ENCODE data around the gene NTHL1. TPM values are rescaled to one million over a fixed set of nuclear protein-coding genes. Genes with fewer than 3 reads are reported as not detected.
A peak's percentile ranks its signal among the peaks of the same experiment; 100 is the strongest.

The NTHL1 gene
- total RNA-seq, 4 donors from 2014 or later: 7.1 to 18.1 (median 10.9) TPM

DNA sequence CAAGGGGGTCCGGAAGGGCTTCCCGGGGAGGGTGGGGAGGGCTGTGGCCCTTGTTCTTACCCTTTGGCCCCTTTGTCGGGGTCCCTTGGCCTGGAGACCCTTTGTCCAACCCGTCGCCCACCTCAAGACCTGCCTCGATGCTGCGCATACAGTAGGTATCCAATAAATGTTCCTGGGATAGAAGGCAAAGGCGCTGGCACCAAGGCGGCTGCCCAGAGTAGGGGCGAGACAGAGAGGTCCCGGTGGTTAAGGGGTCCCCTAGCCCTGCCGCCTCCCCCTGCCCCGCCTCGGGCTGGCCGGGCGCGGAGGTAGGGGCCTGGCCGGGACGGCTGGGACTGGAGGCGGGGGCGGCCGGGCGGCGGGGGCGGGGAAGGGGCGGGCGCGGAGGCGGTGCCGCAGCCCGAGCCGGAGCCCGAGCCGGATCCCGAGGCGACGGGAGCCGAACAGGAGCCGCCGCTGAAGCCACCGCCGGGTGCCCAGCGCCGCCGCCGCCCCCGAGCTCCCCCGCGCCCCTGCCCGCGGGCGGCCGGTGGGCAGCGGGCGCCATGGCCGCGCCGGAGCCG lies 21.1 kb downstream of the NTHL1 start, which contains the start of gene NHERF2:
Gene NHERF2, plus strand, starts transcription at position 442 of the 563 bp plus-strand sequence. Its CDS starts 104 bp downstream, at position 546.
- TF ChIP-seq, protein P1, sequence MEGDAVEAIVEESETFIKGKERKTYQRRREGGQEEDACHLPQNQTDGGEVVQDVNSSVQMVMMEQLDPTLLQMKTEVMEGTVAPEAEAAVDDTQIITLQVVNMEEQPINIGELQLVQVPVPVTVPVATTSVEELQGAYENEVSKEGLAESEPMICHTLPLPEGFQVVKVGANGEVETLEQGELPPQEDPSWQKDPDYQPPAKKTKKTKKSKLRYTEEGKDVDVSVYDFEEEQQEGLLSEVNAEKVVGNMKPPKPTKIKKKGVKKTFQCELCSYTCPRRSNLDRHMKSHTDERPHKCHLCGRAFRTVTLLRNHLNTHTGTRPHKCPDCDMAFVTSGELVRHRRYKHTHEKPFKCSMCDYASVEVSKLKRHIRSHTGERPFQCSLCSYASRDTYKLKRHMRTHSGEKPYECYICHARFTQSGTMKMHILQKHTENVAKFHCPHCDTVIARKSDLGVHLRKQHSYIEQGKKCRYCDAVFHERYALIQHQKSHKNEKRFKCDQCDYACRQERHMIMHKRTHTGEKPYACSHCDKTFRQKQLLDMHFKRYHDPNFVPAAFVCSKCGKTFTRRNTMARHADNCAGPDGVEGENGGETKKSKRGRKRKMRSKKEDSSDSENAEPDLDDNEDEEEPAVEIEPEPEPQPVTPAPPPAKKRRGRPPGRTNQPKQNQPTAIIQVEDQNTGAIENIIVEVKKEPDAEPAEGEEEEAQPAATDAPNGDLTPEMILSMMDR (IDR thresholded peaks at IDR 0.05): no peak
- no peak for ATAC-seq (ENCODE audit: low FRiP score)
- no peak for DNase-seq (ENCODE audit: low spot score)

DNA sequence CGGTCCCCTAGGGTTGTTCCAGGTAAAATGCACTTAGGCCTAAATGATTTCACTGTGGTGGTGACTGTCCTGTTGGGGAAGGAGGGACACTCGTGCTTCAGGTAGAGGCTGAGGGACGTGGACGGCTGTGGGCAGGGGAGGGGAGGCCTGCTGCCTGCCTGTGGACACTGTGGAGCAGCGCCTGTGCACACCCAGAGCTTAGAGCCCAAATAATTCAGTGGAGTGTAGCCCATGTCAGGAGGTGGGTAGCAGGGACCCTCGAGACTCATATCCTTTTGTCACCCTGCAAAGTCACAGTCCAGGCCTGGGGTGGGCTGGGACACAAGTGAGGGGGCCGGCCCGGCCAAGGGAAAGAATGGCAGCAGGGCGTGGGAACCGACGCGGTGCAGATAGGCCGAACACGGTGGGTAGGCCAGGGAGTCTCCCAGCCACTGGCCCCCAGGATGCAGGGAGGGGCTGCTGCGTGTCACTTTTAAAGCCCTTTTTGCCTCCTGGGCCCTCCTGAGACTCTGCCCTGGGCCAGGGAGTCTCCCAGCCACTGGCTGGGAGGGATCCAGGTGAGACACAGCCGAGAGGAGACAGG lies 21.7 kb downstream of the NTHL1 start:
- ATAC-seq (ENCODE audit: low FRiP score) (no peak), DNase-seq (ENCODE audit: low spot score) (no peak)
- TF ChIP-seq, protein P1 (IDR thresholded peaks at IDR 0.05): no peak

DNA sequence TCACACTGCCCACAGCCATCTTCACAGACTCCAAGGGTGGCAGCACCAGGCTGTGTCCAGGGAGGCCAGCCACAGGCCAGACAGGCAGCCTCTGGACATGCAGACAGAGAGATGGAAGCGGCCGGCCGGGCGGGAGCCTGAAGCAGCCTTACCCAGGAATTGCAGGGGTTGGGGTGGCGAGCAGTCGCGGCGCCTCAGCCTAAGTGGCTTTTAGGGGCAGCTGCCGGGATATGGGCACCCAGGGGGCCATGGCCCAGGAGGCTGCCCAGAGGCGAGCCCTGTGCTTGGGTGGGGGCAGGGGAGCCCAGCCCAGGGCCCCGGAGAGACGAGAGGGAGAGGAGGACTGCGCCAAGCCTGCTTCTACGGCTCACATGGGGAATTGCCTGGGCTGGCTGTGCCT lies 22.4 kb downstream of the NTHL1 start:
- TF ChIP-seq, protein P1 (IDR thresholded peaks at IDR 0.05): no peak
- DNase-seq (ENCODE audit: low spot score) (no peak), ATAC-seq (ENCODE audit: low FRiP score) (no peak)

DNA sequence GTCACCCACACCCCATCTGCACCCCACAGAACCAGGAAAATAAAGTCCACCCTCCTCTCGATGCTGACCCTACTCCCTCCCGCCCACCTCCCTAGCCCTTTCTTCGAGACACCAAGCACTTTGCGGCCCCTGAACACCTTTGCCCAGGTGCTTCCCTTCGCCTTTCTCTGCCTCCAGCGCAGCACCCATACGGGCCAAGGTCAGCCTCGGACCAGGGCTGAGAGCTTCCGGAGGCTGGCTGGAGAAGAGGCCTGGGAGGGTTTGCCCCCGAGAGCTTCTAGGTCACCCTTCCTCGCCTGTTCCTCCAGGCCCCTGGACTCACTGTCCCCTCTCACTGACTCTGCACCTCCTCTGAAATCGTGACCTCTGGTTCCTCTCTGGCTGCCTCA lies 23.6 kb downstream of the NTHL1 start:
- ATAC-seq (ENCODE audit: low FRiP score): no peak
- TF ChIP-seq, protein P1 (IDR thresholded peaks at IDR 0.05): no peak
- no peak for DNase-seq (ENCODE audit: low spot score)

DNA sequence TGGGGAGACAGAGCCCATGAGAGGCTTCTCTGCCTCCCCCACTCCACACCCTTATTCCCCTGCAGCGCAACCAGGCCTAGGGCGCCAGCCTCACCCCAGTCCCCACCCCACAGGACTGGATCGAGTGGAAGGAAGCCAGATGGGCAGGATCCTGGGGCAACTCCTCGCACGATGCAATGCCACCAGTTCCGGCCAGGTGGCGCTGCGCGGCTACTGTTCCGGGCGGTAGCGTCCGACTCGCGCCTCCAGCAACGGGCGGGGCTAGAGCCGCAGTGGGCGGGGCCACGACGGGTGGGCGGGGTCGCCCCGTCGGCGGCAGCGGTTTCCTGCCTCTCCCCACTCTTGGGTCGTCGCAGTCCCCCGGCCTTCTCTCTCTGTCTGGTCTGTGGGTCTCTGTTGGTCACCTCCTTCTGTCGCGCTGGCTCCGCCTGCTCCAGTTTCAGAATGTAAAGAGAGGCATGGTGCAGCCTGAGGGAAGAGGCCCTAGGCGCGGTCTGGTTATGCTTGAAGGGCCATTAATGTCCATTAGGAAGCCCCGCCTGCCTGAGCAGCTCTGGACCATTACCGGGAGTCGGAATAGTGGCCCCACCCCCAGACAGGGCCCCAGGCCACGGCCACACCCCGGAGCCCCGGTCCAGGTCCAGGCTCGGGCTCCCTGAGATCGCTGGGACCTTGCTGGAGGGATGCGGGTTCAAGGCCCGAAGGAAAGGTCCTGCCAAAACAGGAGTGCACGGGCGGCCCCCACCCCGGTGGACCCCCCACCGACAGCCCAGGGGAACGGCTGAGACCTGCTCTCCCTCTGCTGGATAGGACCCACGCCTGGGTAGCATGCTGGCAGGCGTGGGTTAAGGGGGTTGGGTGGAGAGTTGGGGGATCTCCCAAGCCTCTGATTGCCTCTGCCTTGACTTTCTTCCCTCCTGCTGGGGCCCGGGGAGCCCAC lies 24.3 kb downstream of the NTHL1 start:
- peak; percentile 92 for DNase-seq (ENCODE audit: low spot score)
- TF ChIP-seq, protein P1 (IDR thresholded peaks at IDR 0.05): peak in 2 of 3 donors; percentile 80 to 92
- peak; percentile 90 for ATAC-seq (ENCODE audit: low FRiP score)

DNA sequence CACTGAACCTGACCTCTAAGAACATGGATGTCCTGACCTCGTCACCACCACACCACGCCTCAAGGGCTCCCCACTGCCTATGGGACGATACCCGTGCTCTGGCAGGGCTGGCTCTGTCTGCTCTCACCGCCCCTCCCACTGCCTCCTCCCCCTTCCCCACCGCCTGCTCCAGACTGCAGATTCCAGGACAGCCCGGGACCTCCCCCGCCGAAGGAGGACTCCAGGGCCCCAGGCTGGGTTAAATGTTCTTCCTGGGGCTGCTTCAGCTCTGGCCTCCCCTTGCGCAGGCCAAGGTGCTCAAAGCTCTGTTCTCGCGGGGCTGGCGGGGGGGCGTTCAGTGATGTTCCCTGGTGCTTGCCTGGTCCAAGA lies 24.9 kb downstream of the NTHL1 start:
- DNase-seq (ENCODE audit: low spot score) (no peak), ATAC-seq (ENCODE audit: low FRiP score) (peak; percentile 25)
- TF ChIP-seq, protein P1 (IDR thresholded peaks at IDR 0.05): no peak

All from omental fat pad (tissue), 4 donors.